ENCODE measurements around the gene TMEM218.
"Not testable (repeated sequence)": the region's sequence is repeated elsewhere in the genome, so short reads cannot be mapped to it uniquely, and the experiment has no call there.

TMEM218 gene

GRCh38 chr11:125073616-125074483, 37.6 kb downstream of the TMEM218 start:
- DNase-seq = no peak

GRCh38 chr11:125072961-125073590, 38.4 kb downstream of the TMEM218 start:
- no peak for DNase-seq

- no peak for DNase-seq
Measured at GRCh38 chr11:125072218-125072960, 39.0 kb downstream of the TMEM218 start.

GRCh38 chr11:125071846-125072217, 39.6 kb downstream of the TMEM218 start:
- no peak for DNase-seq

GRCh38 chr11:125071435-125071834, 40.0 kb downstream of the TMEM218 start:
- no peak for DNase-seq

GRCh38 chr11:125070699-125071254, 40.6 kb downstream of the TMEM218 start:
- DNase-seq = no peak

GRCh38 chr11:125069796-125070195, 41.6 kb downstream of the TMEM218 start:
- no peak for DNase-seq

- no peak for DNase-seq
Measured at GRCh38 chr11:125069008-125069407, 42.4 kb downstream of the TMEM218 start.

GRCh38 chr11:125068368-125068767, 43.1 kb downstream of the TMEM218 start:
- no peak for DNase-seq

GRCh38 chr11:125064070-125064469, 47.4 kb downstream of the TMEM218 start:
- DNase-seq = no peak

- no peak for DNase-seq
Measured at GRCh38 chr11:125063429-125064043, 47.9 kb downstream of the TMEM218 start.

GRCh38 chr11:125062931-125063428, 48.4 kb downstream of the TMEM218 start, which contains the start of gene SLC37A2:
TSS of gene SLC37A2 (plus strand) at chr11:125063305. CDS start at chr11:125063368, 63 bp downstream.
- peak; percentile 53 for DNase-seq

- no peak for DNase-seq
Measured at GRCh38 chr11:125062218-125062930, 49.1 kb downstream of the TMEM218 start.

- no peak for DNase-seq
Measured at GRCh38 chr11:125061281-125061680, 50.1 kb downstream of the TMEM218 start.

GRCh38 chr11:125057693-125058016, 53.8 kb downstream of the TMEM218 start:
- no peak for DNase-seq

GRCh38 chr11:125056931-125057692, 54.3 kb downstream of the TMEM218 start:
- no peak for DNase-seq

- DNase-seq = not testable (repeated sequence)
Measured at GRCh38 chr11:125056111-125056510, 55.3 kb downstream of the TMEM218 start.

- DNase-seq = no peak
Measured at GRCh38 chr11:125055107-125055715, 56.2 kb downstream of the TMEM218 start.

GRCh38 chr11:125053167-125053566, 58.3 kb downstream of the TMEM218 start:
- DNase-seq = no peak

- no peak for DNase-seq
Measured at GRCh38 chr11:125052047-125052446, 59.4 kb downstream of the TMEM218 start.

Measured in activated CD4-positive, CD25-positive, alpha-beta regulatory T cell treated with anti-CD3 and anti-CD28 coated beads, Interleukin-2, amount 50 U/mL, for 72 hours (primary cell).